Sigmoid colon (tissue), 4 donors: Measurements from ENCODE around the gene COL5A1.

Experiments used
- CTCF ChIP-seq, 4 experiments: fragments of 450-650 bp in 3 of 4; fragments of 200-600 bp in 1 of 4; IDR thresholded peaks; one replicate each; pipeline ENCODE4 v1.5.1; 2016 to 2019; ENCODE audit warnings: antibody characterized with exemption in 4 of 4, mild to moderate bottlenecking in 3 of 4, moderate library complexity in 2 of 4
- POLR2A ChIP-seq, 2 donors: fragments of 450-650 bp; IDR thresholded peaks; one replicate each; pipeline ENCODE4 v1.6.1; 2016; ENCODE audit warnings: antibody characterized with exemption in 2 of 2, mild to moderate bottlenecking in 2 of 2, moderate library complexity in 2 of 2
- POLR2AphosphoS5 ChIP-seq, 4 donors: sonication (generic); formaldehyde crosslinking; IDR thresholded peaks; one replicate each; pipeline ENCODE4 v1.6.1; 2017; ENCODE audit warnings: antibody characterized with exemption in 4 of 4

DNA sequence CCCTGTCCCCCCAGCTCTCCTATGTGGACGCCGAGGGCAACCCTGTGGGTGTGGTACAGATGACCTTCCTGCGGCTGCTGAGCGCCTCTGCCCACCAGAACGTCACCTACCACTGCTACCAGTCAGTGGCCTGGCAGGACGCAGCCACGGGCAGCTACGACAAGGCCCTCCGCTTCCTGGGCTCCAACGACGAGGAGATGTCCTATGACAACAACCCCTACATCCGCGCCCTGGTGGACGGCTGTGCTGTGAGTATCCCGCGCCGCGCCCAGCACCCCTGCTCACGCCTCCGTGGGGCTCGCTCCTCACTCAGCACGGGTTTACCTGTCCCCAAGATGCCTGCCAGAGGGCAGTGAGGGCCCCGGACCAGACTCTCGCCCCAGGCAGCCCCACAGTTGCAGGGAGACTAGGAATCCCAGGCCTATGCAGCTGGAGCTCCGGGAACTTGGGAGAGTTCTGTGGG, 193.4 kb downstream of the COL5A1 start:
- TF ChIP-seq CTCF (IDR thresholded peaks at IDR 0.05): no peak
- TF ChIP-seq POLR2A (IDR thresholded peaks at IDR 0.05): no peak
- TF ChIP-seq POLR2AphosphoS5 (IDR thresholded peaks at IDR 0.05): no peak
